HepG2 (cell line): ENCODE results near the gene PLD3. TPM values are rescaled to one million over a fixed set of nuclear protein-coding genes. Genes with fewer than 3 reads are reported as not detected.

Source experiments
- ATAC-seq: fragments of 200-7000 bp; cut with Tn5 transposase; 3 replicates; pipeline ENCODE4 v1.9.1; 2020; ENCODE audit warnings: mild to moderate bottlenecking, moderate library complexity
- BruUV-seq: library from RNA; stranded (reverse); fragments of 400-500 nt; replicated peaks from 2 replicates; lab custom pipeline; 2021; lab: Mats Ljungman, UMichigan
- CTCF ChIA-PET: fragments of 300-600 bp; formaldehyde crosslinking; extraction: SDS; loops from one replicate; lab custom pipeline; 2021; ENCODE audit warnings: low total read pairs, inconsistent platforms, low intra/inter-chr PET ratio; lab: Yijun Ruan, JAX
- POLR2A ChIA-PET: fragments of 350-600 bp; sonication (Branson Sonifier 250); formaldehyde crosslinking; loops from one replicate; lab custom pipeline; 2020; ENCODE audit warnings: antibody characterized with exemption, inconsistent platforms; lab: Yijun Ruan, JAX
- DNase-seq: peaks from one replicate; pipeline ENCODE4 v3.0.0-alpha.2; 2015; ENCODE audit warnings: low spot score
- FAIRE-seq: peaks from 3 replicates; lab custom pipeline; 2011; peaks lifted over from hg19 to GRCh38; lab: Jason Lieb, UNC
- H2AFZ ChIP-seq: one replicate; pipeline ENCODE4 v1.6.1; 2011; ENCODE audit warnings: low read length, inconsistent platforms
- H3K27ac ChIP-seq: fragments of 300-600 bp; 3 replicates; pipeline ENCODE4 v1.8.0; 2011; ENCODE audit warnings: mixed run types, mild to moderate bottlenecking, mixed read lengths, low read length, inconsistent platforms; ENCODE audit not compliant: insufficient read depth; ENCODE audit errors: extremely low read length
- H3K27me3 ChIP-seq, 2 experiments: fragments of 200-600 bp in 1 of 2; 2 replicates in 1 of 2; 3 replicates in 1 of 2; pipeline versions ENCODE4 v1.6.0 to v1.8.0; 2011; ENCODE audit warnings: low read length in 2 of 2, mild to moderate bottlenecking in 2 of 2, moderate library complexity in 2 of 2, inconsistent platforms in 1 of 2; ENCODE audit not compliant: insufficient read depth in 2 of 2, control insufficient read depth in 1 of 2
- H3K36me3 ChIP-seq, 2 experiments: fragments of 200-600 bp in 1 of 2; replicated peaks in 1 of 2; 2 replicates in 1 of 2; 3 replicates in 1 of 2; pipeline versions ENCODE4 v1.5.1 to v1.8.0; 2011; ENCODE audit warnings: low read length in 2 of 2, inconsistent platforms in 1 of 2; ENCODE audit not compliant: insufficient read depth in 2 of 2, control insufficient read depth in 1 of 2
- H3K4me1 ChIP-seq: 2 replicates; pipeline ENCODE4 v1.5.1; 2012; ENCODE audit warnings: low read length, inconsistent platforms; ENCODE audit not compliant: insufficient read depth
- H3K4me2 ChIP-seq: 2 replicates; pipeline ENCODE4 v1.6.0; 2011; ENCODE audit warnings: low read depth, low read length, inconsistent platforms
- H3K4me3 ChIP-seq, 3 experiments: fragments of 200-600 bp in 1 of 3; sonication (generic), shearing (Covaris generic) in 1 of 3; replicated peaks in 1 of 3; 2 replicates each; pipeline ENCODE4 v1.5.1; 2011 to 2016; ENCODE audit warnings: low read length in 3 of 3, inconsistent platforms in 2 of 3, low read depth in 2 of 3, mild to moderate bottlenecking in 2 of 3, control low read depth in 1 of 3, mixed read lengths in 1 of 3; ENCODE audit not compliant: insufficient read depth in 1 of 3
- H3K79me2 ChIP-seq: one replicate; pipeline ENCODE4 v1.6.1; 2011; ENCODE audit warnings: low read length, inconsistent platforms; ENCODE audit not compliant: insufficient read depth
- H3K9ac ChIP-seq: 2 replicates; pipeline ENCODE4 v1.6.0; 2011; ENCODE audit warnings: mild to moderate bottlenecking, low read depth, low read length, inconsistent platforms; ENCODE audit not compliant: insufficient read depth
- H3K9me3 ChIP-seq: 2 replicates; pipeline ENCODE4 v1.5.1; 2012; ENCODE audit warnings: mild to moderate bottlenecking, low read length
- H4K20me1 ChIP-seq: 2 replicates; pipeline ENCODE4 v1.6.0; 2011; ENCODE audit warnings: inconsistent platforms, mild to moderate bottlenecking, low read length, moderate library complexity; ENCODE audit not compliant: insufficient read depth
- CHD4 ChIP-seq: fragments of 200-600 bp; sonication (generic); IDR thresholded peaks from 2 replicates; pipeline ENCODE4 v1.7.0; 2017; ENCODE audit warnings: mild to moderate bottlenecking, low read length, borderline replicate concordance
- REPIN1 ChIP-seq: sonication (generic); formaldehyde crosslinking; IDR thresholded peaks from 2 replicates; pipeline ENCODE4 v1.8.0; 2022; ENCODE audit warnings: missing genetic modification reagents, low read depth, mild to moderate bottlenecking, borderline replicate concordance
- TIGD3 ChIP-seq: sonication (generic); formaldehyde crosslinking; IDR thresholded peaks from 2 replicates; pipeline ENCODE4 v1.5.1; 2020; ENCODE audit warnings: mild to moderate bottlenecking, missing genetic modification reagents, borderline replicate concordance
- ZBTB26 ChIP-seq: IDR thresholded peaks from 2 replicates; pipeline ENCODE4 v1.6.1; 2016; ENCODE audit warnings: missing compliant biosample characterization, missing genetic modification reagents, borderline replicate concordance
- ZBTB42 ChIP-seq: sonication (generic); formaldehyde crosslinking; IDR thresholded peaks from 2 replicates; pipeline ENCODE4 v1.5.0; 2020; ENCODE audit warnings: mild to moderate bottlenecking, missing genetic modification reagents
- ZHX1 ChIP-seq: sonication (generic); formaldehyde crosslinking; IDR thresholded peaks from 2 replicates; pipeline ENCODE4 v1.8.1; 2022; ENCODE audit warnings: low read depth, mild to moderate bottlenecking, missing genetic modification reagents
- ZNF670 ChIP-seq: sonication (generic); formaldehyde crosslinking; IDR thresholded peaks from 2 replicates; pipeline ENCODE4 v1.8.0; 2022; ENCODE audit warnings: mild to moderate bottlenecking, missing genetic modification reagents, borderline replicate concordance
- WGBS: methylation state at CpG from one replicate; pipeline ENCODE4 v1.1.6; 2017; ENCODE audit warnings: low lambda C conversion rate; 5-methylcytosine and 5-hydroxymethylcytosine counted together
- in situ Hi-C: cut with HindIII; loops from 2 replicates; pipeline ENCODE4 v1.10.0; 2017; ENCODE audit warnings: low pct_unique_long_range_greater_than_20kb; ENCODE audit not compliant: extremely low pct_ligation_motif_present
- intact Hi-C: fragments of 100-400 bp; cut with micrococcal nuclease; formaldehyde crosslinking; loops from one replicate; pipeline ENCODE4 v1.10.0; 2022; ENCODE audit not compliant: unreplicated experiment
- polyA plus RNA-seq, 8 experiments: library from polyadenylated mRNA; depleted of rRNA in 3 of 8; stranded (reverse) in 7 of 8; unstranded in 1 of 8; fragments of >200 nt; fragmentation: Illumina TruSeq in 4 of 8; extraction: Trizol in 4 of 8; gene quantifications; 2 replicates each; pipeline versions ENCODE4 v1.2.1 to v1.2.3, GENCODE V29; 2011 to 2016; ENCODE audit warnings: low read depth in 4 of 8, missing spikeins in 1 of 8, mixed read lengths in 1 of 8; ENCODE audit not compliant: insufficient read depth in 1 of 8
- total RNA-seq, 5 experiments: library from RNA; depleted of rRNA; stranded (reverse); fragments of >200 nt; fragmentation: Illumina TruSeq; extraction: Trizol; gene quantifications; 2 replicates each; pipeline ENCODE4 v1.2.3, GENCODE V29; 2016; ENCODE audit warnings: low read depth in 1 of 5
- TF ChIP-seq, protein P1 (sequence below): sonication (generic); formaldehyde crosslinking; IDR thresholded peaks from 2 replicates; pipeline ENCODE4 v1.5.0; 2020; ENCODE audit warnings: missing genetic modification reagents

Gene PLD3
- total and polyA plus RNA-seq, 2 of the 13 experiments (the other 11 are each of a cell fraction or from before 2014, with no cell fraction given): 45.7 to 164 TPM

DNA sequence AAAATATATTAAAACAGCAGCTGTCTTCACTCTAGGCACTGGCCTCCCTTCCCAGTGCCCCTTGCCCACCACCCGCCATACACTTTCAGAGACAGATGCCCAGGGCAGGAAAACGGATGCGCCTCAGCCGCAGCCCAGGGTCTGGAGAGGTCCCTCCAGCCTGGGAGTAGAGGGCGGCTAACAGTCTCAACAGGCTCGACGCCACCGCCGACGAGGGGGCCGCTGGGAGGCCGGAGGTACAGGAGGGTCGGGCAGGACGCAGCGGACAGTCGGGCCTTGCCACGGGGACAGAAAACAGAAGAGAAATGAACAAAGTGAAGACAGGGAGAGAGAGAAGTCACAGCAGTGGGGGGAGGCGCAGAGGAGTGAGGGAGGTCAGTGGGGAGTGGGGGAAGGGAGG is 27.4 kb upstream of the PLD3 start:
- WGBS: 98% methylated on average over 18 of the region's 18 CpGs
- DNase-seq (no peak), ATAC-seq (no peak), FAIRE-seq (no peak)
- intact Hi-C loops: no loop called here
- TF ChIP-seq ZHX1 (no peak), ZBTB42 (CRISPR knock-in tag) (no peak), ZNF670 (CRISPR knock-in tag) (no peak), ZBTB26 (CRISPR knock-in tag) (no peak), CHD4 (no peak), REPIN1 (CRISPR knock-in tag) (no peak), TIGD3 (CRISPR knock-in tag) (no peak)
- TF ChIP-seq, protein P1, sequence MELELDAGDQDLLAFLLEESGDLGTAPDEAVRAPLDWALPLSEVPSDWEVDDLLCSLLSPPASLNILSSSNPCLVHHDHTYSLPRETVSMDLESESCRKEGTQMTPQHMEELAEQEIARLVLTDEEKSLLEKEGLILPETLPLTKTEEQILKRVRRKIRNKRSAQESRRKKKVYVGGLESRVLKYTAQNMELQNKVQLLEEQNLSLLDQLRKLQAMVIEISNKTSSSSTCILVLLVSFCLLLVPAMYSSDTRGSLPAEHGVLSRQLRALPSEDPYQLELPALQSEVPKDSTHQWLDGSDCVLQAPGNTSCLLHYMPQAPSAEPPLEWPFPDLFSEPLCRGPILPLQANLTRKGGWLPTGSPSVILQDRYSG: no peak
- in situ Hi-C loops: no loop called here
- Histone ChIP-seq H3K4me2 (no peak overlapping the region), H2AFZ (no peak overlapping the region), H3K4me3 (no peak overlapping the region), H4K20me1 (no peaks in the 10 kb centered on the region), H3K36me3 (peaks cover 17 to 41% of the 10 kb centered on the region in 2 experiments), H3K9ac (no peak overlapping the region), H3K79me2 (no peaks in the 10 kb centered on the region), H3K27me3 (no peaks in the 10 kb centered on the region), H3K9me3 (no peaks in the 10 kb centered on the region), H3K4me1 (no peaks in the 10 kb centered on the region), H3K27ac (no peak overlapping the region)
- BruUV-seq: no TSS peak
- ChIA-PET POLR2A (no interaction called here), CTCF (no interaction called here)
